HepG2 (cell line): Measurements from ENCODE around the gene DNAJB2. TPM values are rescaled to one million over a fixed set of nuclear protein-coding genes. Genes with fewer than 3 reads are reported as not detected.

Experiments used
- ATF1 ChIP-seq: IDR thresholded peaks from 2 replicates; pipeline ENCODE4 v1.6.1; 2016; ENCODE audit warnings: mild to moderate bottlenecking, control low read depth
- BRCA1 ChIP-seq: sonication (generic); formaldehyde crosslinking; IDR thresholded peaks from 2 replicates; pipeline ENCODE4 v1.4.0; 2020; ENCODE audit warnings: missing genetic modification reagents
- CREB3 ChIP-seq: sonication (generic); formaldehyde crosslinking; IDR thresholded peaks from 2 replicates; pipeline ENCODE4 v1.5.0; 2020; ENCODE audit warnings: missing genetic modification reagents
- CTCF ChIP-seq: sonication (generic); formaldehyde crosslinking; IDR thresholded peaks from 2 replicates; pipeline ENCODE4 v1.5.0; 2020; ENCODE audit warnings: mild to moderate bottlenecking, missing genetic modification reagents, moderate library complexity
- HCFC1 ChIP-seq: fragments of 150-350 bp; IDR thresholded peaks from 2 replicates; pipeline ENCODE4 v1.6.1; 2014; ENCODE audit warnings: low read depth, low read length
- KDM4B ChIP-seq: sonication (generic); formaldehyde crosslinking; IDR thresholded peaks from 2 replicates; pipeline ENCODE4 v1.4.0; 2020; ENCODE audit warnings: missing genetic modification reagents
- LBX2 ChIP-seq: sonication (generic); formaldehyde crosslinking; IDR thresholded peaks from 2 replicates; pipeline ENCODE4 v1.5.0; 2020; ENCODE audit warnings: missing genetic modification reagents, mild to moderate bottlenecking, borderline replicate concordance
- LCORL ChIP-seq, 2 experiments: fragments of 450-650 bp in 1 of 2; sonication (generic) in 1 of 2; formaldehyde crosslinking in 1 of 2; IDR thresholded peaks; 2 replicates each; pipeline versions ENCODE4 v1.5.0 to v1.6.1; 2017 to 2020; ENCODE audit warnings: antibody characterized with exemption in 1 of 2, missing genetic modification reagents in 1 of 2
- MAF1 ChIP-seq: sonication (generic); formaldehyde crosslinking; IDR thresholded peaks from 2 replicates; pipeline ENCODE4 v1.5.0; 2020; ENCODE audit warnings: missing genetic modification reagents, borderline replicate concordance
- TCF7L2 ChIP-seq: IDR thresholded peaks from 2 replicates; pipeline ENCODE4 v1.6.1; 2011; ENCODE audit warnings: mild to moderate bottlenecking, low read depth, low read length, moderate library complexity
- ZBTB38 ChIP-seq: sonication (generic); formaldehyde crosslinking; IDR thresholded peaks from 2 replicates; pipeline ENCODE4 v1.5.1; 2020; ENCODE audit warnings: mild to moderate bottlenecking, missing genetic modification reagents
- ZNF142 ChIP-seq: sonication (generic); formaldehyde crosslinking; IDR thresholded peaks from 2 replicates; pipeline ENCODE4 v1.4.0; 2020; ENCODE audit warnings: missing genetic modification reagents
- ZNF251 ChIP-seq: sonication (generic); formaldehyde crosslinking; IDR thresholded peaks from 2 replicates; pipeline ENCODE4 v1.9.0; 2021; ENCODE audit warnings: mild to moderate bottlenecking, missing genetic modification reagents
- ZNF350 ChIP-seq: sonication (generic); formaldehyde crosslinking; IDR thresholded peaks from 2 replicates; pipeline ENCODE4 v1.4.0; 2020; ENCODE audit warnings: mild to moderate bottlenecking, low read depth, missing genetic modification reagents, borderline replicate concordance
- ZNF431 ChIP-seq: sonication (generic); formaldehyde crosslinking; IDR thresholded peaks from 2 replicates; pipeline ENCODE4 v1.9.0; 2022; ENCODE audit warnings: missing genetic modification reagents, low read depth, mild to moderate bottlenecking, borderline replicate concordance
- ZNF563 ChIP-seq: sonication (generic); formaldehyde crosslinking; IDR thresholded peaks from 2 replicates; pipeline ENCODE4 v1.8.0; 2022; ENCODE audit warnings: mild to moderate bottlenecking, moderate library complexity, missing genetic modification reagents
- ZNF572 ChIP-seq: sonication (generic); formaldehyde crosslinking; IDR thresholded peaks from 2 replicates; pipeline ENCODE4 v1.5.1; 2020; ENCODE audit warnings: mild to moderate bottlenecking, missing genetic modification reagents
- ZNF670 ChIP-seq: sonication (generic); formaldehyde crosslinking; IDR thresholded peaks from 2 replicates; pipeline ENCODE4 v1.8.0; 2022; ENCODE audit warnings: mild to moderate bottlenecking, missing genetic modification reagents, borderline replicate concordance
- ZNF891 ChIP-seq: sonication (generic); formaldehyde crosslinking; IDR thresholded peaks from 2 replicates; pipeline ENCODE4 v1.5.0; 2020; ENCODE audit warnings: mild to moderate bottlenecking, missing genetic modification reagents
- polyA plus RNA-seq, 8 experiments: library from polyadenylated mRNA; depleted of rRNA in 3 of 8; stranded (reverse) in 7 of 8; unstranded in 1 of 8; fragments of >200 nt; fragmentation: Illumina TruSeq in 4 of 8; extraction: Trizol in 4 of 8; gene quantifications; 2 replicates each; pipeline versions ENCODE4 v1.2.1 to v1.2.3, GENCODE V29; 2011 to 2016; ENCODE audit warnings: low read depth in 4 of 8, missing spikeins in 1 of 8, mixed read lengths in 1 of 8; ENCODE audit not compliant: insufficient read depth in 1 of 8
- total RNA-seq, 5 experiments: library from RNA; depleted of rRNA; stranded (reverse); fragments of >200 nt; fragmentation: Illumina TruSeq; extraction: Trizol; gene quantifications; 2 replicates each; pipeline ENCODE4 v1.2.3, GENCODE V29; 2016; ENCODE audit warnings: low read depth in 1 of 5

The DNAJB2 gene
- total and polyA plus RNA-seq, 2 of the 13 experiments (the other 11 are each of a cell fraction or from before 2014, with no cell fraction given), result 21.3 to 31.1 TPM

- no peak for TF ChIP-seq ZNF670 (CRISPR knock-in tag)
- no peak for TF ChIP-seq CTCF (CRISPR knock-in tag)
- no peak for TF ChIP-seq ATF1 (CRISPR knock-in tag)
- no peak for TF ChIP-seq MAF1 (CRISPR knock-in tag)
- TF ChIP-seq TCF7L2, result no peak
- TF ChIP-seq ZNF431 (CRISPR knock-in tag), result 0 out of 2 replicates have a peak, but pooled peaks have one; percentile 4
- no peak for TF ChIP-seq LBX2
- no peak for TF ChIP-seq CREB3 (CRISPR knock-in tag)
- TF ChIP-seq ZNF563, result 0 out of 2 replicates have a peak, but pooled peaks have one; percentile 46
- TF ChIP-seq ZNF251, result 0 out of 2 replicates have a peak, but pooled peaks have one; percentile 45
- TF ChIP-seq HCFC1, result no peak
- TF ChIP-seq BRCA1, result no peak
- TF ChIP-seq ZNF142 (CRISPR knock-in tag), result no peak
- TF ChIP-seq ZBTB38 (CRISPR knock-in tag), result peak; percentile 73
- TF ChIP-seq ZNF350 (CRISPR knock-in tag), result no peak; the same call in 1 of the 2 replicates
- no peak for TF ChIP-seq KDM4B (CRISPR knock-in tag)
- no peak for TF ChIP-seq LCORL (IDR thresholded peaks at IDR 0.05)
- TF ChIP-seq LCORL (CRISPR knock-in tag; IDR thresholded peaks at IDR 0.05), result no peak
- TF ChIP-seq ZNF891, result no peak
- peak; percentile 62; the same call in 1 of the 2 replicates for TF ChIP-seq ZNF572 (CRISPR knock-in tag)
Observed at GRCh38 chr2:219250049-219250781, 29.0 kb upstream of the DNAJB2 start (continued).
